Caco-2 (cell line): Measurements from ENCODE around the gene GGA1. TPM values are rescaled to one million over a fixed set of nuclear protein-coding genes. Genes with fewer than 3 reads are reported as not detected.

ENCODE experiments used
- BruUV-seq: library from RNA; stranded (reverse); fragments of 400-500 nt; replicated peaks from 2 replicates; lab custom pipeline; 2021; lab: Mats Ljungman, UMichigan
- CTCF ChIA-PET: fragments of 300-600 bp; sonication (Branson Sonifier 250); formaldehyde crosslinking; loops from one replicate; lab custom pipeline; 2022; ENCODE audit warnings: antibody characterized with exemption; lab: Charles Lee
- POLR2A ChIA-PET: fragments of 300-600 bp; sonication (Branson Sonifier 250); formaldehyde crosslinking; loops from one replicate; lab custom pipeline; 2022; ENCODE audit warnings: antibody characterized with exemption; lab: Charles Lee
- DNase-seq, 2 experiments: peaks; one replicate each; pipeline versions ENCODE4 v3.0.0 to v3.0.0-alpha.2; 2020 to 2022
- H3K27me3 ChIP-seq: replicated peaks from 2 replicates; pipeline ENCODE4 v1.6.0; 2011; ENCODE audit warnings: low read length; ENCODE audit not compliant: control insufficient read depth, insufficient read depth
- H3K36me3 ChIP-seq: 2 replicates; pipeline ENCODE4 v1.5.1; 2011; ENCODE audit warnings: low read length; ENCODE audit not compliant: control insufficient read depth, insufficient read depth
- H3K4me1 ChIP-seq: fragments of 250-450 bp; sonication (Bioruptor Pico); 2 replicates; pipeline ENCODE4 v1.5.1; 2020; ENCODE audit warnings: mild to moderate bottlenecking
- H3K4me3 ChIP-seq: 2 replicates; pipeline ENCODE4 v1.5.1; 2011; ENCODE audit warnings: low read depth, mild to moderate bottlenecking, control low read depth, low read length
- H3K9me3 ChIP-seq: fragments of 250-450 bp; sonication (Bioruptor Pico); 2 replicates; pipeline ENCODE4 v1.5.1; 2020; ENCODE audit warnings: mild to moderate bottlenecking, moderate library complexity
- H3K27ac Mint-ChIP-seq: one replicate; pipeline ENCODE4 v1.8.0; 2022; ENCODE audit warnings: mixed read lengths; ENCODE audit not compliant: unreplicated experiment
- H3K27me3 Mint-ChIP-seq: one replicate; pipeline ENCODE4 v1.8.0; 2022; ENCODE audit warnings: mixed read lengths; ENCODE audit not compliant: insufficient read depth, unreplicated experiment
- H3K36me3 Mint-ChIP-seq: one replicate; pipeline ENCODE4 v1.8.0; 2022; ENCODE audit warnings: mild to moderate bottlenecking, mixed read lengths; ENCODE audit not compliant: insufficient read depth, unreplicated experiment
- H3K4me1 Mint-ChIP-seq: one replicate; pipeline ENCODE4 v1.8.0; 2022; ENCODE audit warnings: low read depth, mixed read lengths; ENCODE audit not compliant: unreplicated experiment
- H3K4me3 Mint-ChIP-seq: one replicate; pipeline ENCODE4 v1.8.0; 2022; ENCODE audit warnings: mild to moderate bottlenecking, moderate library complexity, mixed read lengths; ENCODE audit not compliant: unreplicated experiment
- H3K9me3 Mint-ChIP-seq: one replicate; pipeline ENCODE4 v1.8.0; 2022; ENCODE audit warnings: mixed read lengths; ENCODE audit not compliant: unreplicated experiment
- intact Hi-C: fragments of 100-400 bp; cut with micrococcal nuclease; formaldehyde crosslinking; loops from one replicate; pipeline ENCODE4 v1.10.0; 2022; ENCODE audit not compliant: unreplicated experiment
- total RNA-seq: library from RNA; stranded (reverse); gene quantifications from 2 replicates; pipeline ENCODE4 v1.2.3, GENCODE V29; 2022
- TF ChIP-seq, protein P1 (sequence below), 2 experiments: fragments of 200-600 bp in 1 of 2; IDR thresholded peaks; 1 replicate in 1 of 2; 2 replicates in 1 of 2; pipeline versions ENCODE4 v1.5.1 to v1.8.0; 2011 to 2022; ENCODE audit warnings: antibody characterized with exemption in 1 of 2, control low read depth in 1 of 2, inconsistent platforms in 1 of 2, low read depth in 1 of 2, low read length in 1 of 2, mild to moderate bottlenecking in 1 of 2, moderate library complexity in 1 of 2; ENCODE audit not compliant: insufficient read depth in 1 of 2, severe bottlenecking in 1 of 2, unreplicated experiment in 1 of 2

The GGA1 gene
- total RNA-seq, 1 experiment from 2014 or later = 65.7 TPM

DNA sequence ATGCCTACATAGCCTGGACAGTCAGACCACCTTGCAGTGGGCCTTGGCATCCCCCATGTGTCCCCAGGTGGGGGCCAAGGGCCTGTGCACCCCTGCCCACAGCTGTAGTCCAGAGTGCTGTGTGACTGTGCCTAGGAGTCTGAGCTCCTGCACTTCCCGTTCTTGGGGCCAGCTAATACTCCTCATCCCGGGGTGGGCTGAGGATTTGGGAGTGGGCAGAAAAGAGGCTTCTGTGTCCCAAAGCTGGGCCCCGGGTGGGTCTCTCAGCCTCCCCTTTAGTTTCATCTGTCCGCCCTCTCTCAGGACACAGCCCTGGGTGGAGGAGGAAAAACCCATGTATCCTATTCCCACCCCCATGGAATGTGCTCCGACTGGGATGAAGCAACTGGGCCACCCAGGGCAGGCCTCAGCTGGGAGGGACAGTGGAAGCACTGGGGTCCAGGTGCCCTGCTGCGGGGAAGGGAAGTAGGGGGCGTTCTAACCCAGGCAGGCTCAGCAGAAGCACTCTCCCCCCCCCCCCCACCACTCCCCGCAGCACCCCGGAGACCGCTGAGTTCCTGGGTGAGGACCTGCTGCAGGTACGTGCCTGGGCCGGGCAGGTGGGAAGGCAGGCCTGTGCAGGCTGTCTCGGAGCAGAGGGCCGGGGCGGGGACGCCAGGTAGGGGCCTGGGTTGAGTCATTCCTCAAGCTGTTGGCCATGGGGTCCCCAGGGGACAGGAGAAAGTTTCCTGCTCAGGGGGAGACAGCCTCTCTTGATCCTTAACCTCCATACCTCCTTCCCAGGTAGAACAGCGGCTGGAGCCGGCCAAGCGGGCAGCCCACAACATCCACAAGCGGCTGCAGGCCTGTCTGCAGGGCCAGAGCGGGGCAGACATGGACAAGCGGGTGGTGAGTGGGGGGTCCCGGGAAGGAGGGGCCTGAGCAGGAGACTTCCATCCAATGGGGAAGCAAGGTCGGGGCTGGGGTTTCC lies 32.2 kb downstream of the GGA1 start:
- intact Hi-C loops = loop anchor here (2.0 to 5.0 kb wide), 2 partner anchors 32 to 96 kb away; partner anchors contain the start of gene GGA1
- ChIA-PET POLR2A (no interaction called here), CTCF (interaction anchor here (1.0 kb wide), 1 partner anchor 32 kb away, joined by 3 read pairs; the partner anchor contains the start of gene GGA1)
- peaks cover 13% of the 10 kb centered on the region for H3K4me1 Mint-ChIP-seq
- no peaks in the 10 kb centered on the region for H3K27me3 Mint-ChIP-seq
- peak overlapping the region; percentile 78 for H3K4me3 ChIP-seq
- DNase-seq = no peak
- TF ChIP-seq, protein P1, sequence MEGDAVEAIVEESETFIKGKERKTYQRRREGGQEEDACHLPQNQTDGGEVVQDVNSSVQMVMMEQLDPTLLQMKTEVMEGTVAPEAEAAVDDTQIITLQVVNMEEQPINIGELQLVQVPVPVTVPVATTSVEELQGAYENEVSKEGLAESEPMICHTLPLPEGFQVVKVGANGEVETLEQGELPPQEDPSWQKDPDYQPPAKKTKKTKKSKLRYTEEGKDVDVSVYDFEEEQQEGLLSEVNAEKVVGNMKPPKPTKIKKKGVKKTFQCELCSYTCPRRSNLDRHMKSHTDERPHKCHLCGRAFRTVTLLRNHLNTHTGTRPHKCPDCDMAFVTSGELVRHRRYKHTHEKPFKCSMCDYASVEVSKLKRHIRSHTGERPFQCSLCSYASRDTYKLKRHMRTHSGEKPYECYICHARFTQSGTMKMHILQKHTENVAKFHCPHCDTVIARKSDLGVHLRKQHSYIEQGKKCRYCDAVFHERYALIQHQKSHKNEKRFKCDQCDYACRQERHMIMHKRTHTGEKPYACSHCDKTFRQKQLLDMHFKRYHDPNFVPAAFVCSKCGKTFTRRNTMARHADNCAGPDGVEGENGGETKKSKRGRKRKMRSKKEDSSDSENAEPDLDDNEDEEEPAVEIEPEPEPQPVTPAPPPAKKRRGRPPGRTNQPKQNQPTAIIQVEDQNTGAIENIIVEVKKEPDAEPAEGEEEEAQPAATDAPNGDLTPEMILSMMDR (IDR thresholded peaks at IDR 0.05; ENCODE audit: insufficient read depth in 1 of 2, low read depth in 1 of 2, low read length in 1 of 2, severe bottlenecking in 1 of 2, unreplicated experiment in 1 of 2) = no peak
- peak overlapping the region; percentile 75 for H3K4me3 Mint-ChIP-seq
- no peaks in the 10 kb centered on the region; the same call in none of the 2 replicates for H3K36me3 ChIP-seq
- H3K9me3 Mint-ChIP-seq = no peaks in the 10 kb centered on the region
- no peaks in the 10 kb centered on the region for H3K27me3 ChIP-seq
- H3K4me1 ChIP-seq = peaks cover 26% of the 10 kb centered on the region
- peak overlapping the region; percentile 42 for H3K27ac Mint-ChIP-seq
- H3K9me3 ChIP-seq = no peaks in the 10 kb centered on the region
- BruUV-seq = no TSS peak
- H3K36me3 Mint-ChIP-seq = peaks cover 15% of the 10 kb centered on the region

DNA sequence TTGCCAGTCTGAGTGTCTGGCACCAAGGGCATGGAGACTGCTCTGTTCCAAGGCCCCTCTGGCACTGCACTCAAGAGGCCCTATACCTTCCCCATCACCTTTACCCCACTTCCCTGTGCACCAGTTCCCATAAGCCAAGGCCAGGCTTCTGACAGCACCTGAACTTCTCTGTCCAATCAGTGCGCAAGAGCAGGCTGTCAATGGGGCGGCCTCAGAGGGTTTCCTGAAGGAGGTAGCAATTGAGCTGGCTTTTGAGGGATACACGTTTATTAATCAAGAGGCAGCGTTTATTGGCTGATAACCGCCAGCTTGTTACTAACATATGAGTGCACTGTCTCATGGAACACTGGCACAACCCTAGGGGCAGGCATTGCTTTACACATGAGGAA lies 32.9 kb downstream of the GGA1 start:
- Mint-ChIP-seq H3K27me3 (no peaks in the 10 kb centered on the region), H3K9me3 (no peaks in the 10 kb centered on the region), H3K4me1 (peaks cover 13% of the 10 kb centered on the region), H3K4me3 (no peak overlapping the region), H3K36me3 (peaks cover 15% of the 10 kb centered on the region), H3K27ac (no peak overlapping the region)
- Histone ChIP-seq H3K9me3 (no peaks in the 10 kb centered on the region), H3K4me1 (peaks cover 26% of the 10 kb centered on the region), H3K4me3 (no peak overlapping the region), H3K27me3 (no peaks in the 10 kb centered on the region), H3K36me3 (no peaks in the 10 kb centered on the region; the same call in none of the 2 replicates)
- intact Hi-C loops = loop anchor here (2.0 to 5.0 kb wide), 2 partner anchors 33 to 96 kb away; partner anchors contain the start of gene GGA1
- TF ChIP-seq, protein P1 (IDR thresholded peaks at IDR 0.05; ENCODE audit: insufficient read depth in 1 of 2, low read depth in 1 of 2, low read length in 1 of 2, severe bottlenecking in 1 of 2, unreplicated experiment in 1 of 2) = no peak
- no peak for DNase-seq
- ChIA-PET CTCF (interaction anchor here (1.2 to 4.0 kb wide), 3 partner anchors 17 to 74 kb away, joined by 3 to 66 read pairs (median 43); partner anchors contain the start of gene PDXP), POLR2A (no interaction called here)
- no TSS peak for BruUV-seq

DNA sequence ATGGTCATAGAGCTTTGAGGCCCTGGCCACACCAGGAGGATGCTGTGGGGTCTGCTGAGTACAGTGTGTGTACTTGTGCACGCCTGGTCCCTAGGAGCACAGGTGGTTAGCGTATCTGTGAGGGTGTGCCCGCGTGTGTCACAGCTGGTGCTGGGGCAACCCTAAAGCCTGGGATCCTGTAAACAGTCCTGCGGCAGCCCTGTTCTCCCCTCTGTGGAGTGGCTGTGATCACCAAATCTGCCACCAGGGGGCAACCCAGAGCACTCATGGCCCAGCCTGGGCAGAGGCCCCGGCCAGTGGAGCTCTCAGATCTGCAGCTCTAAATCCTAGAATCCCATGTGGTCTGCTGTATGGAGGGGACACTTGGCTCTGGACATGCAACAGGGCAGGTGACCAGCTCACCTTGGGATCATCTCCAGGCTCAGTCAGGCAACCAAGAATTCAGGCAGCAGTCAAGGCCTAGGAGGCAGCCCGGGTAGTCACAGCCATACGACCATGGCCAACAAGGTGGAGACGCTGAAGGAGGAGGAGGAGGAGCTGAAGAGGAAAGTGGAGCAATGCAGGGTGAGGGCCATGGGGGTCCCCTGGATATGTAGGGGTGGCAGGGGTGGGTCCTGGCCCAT lies 34.7 kb downstream of the GGA1 start:
- H3K27me3 ChIP-seq = no peaks in the 10 kb centered on the region
- no peaks in the 10 kb centered on the region for H3K9me3 Mint-ChIP-seq
- intact Hi-C loops = loop anchor here (1.0 to 5.0 kb wide), 5 partner anchors 15 to 148 kb away; partner anchors contain the start of gene PDXP
- no peak overlapping the region for H3K4me3 ChIP-seq
- no peak overlapping the region for H3K4me3 Mint-ChIP-seq
- ChIA-PET CTCF (interaction anchor here (0.5 to 4.0 kb wide), 28 partner anchors 9 to 160 kb away, joined by 3 to 66 read pairs (median 6); partner anchors contain the start of genes GGA1, NOL12, PDXP and TRIOBP), POLR2A (interaction anchor here (0.6 to 1.3 kb wide), 4 partner anchors 15 to 262 kb away, joined by 3 to 7 read pairs (median 5); partner anchors contain the start of gene PDXP)
- H3K27ac Mint-ChIP-seq = no peak overlapping the region
- no TSS peak for BruUV-seq
- H3K27me3 Mint-ChIP-seq = no peaks in the 10 kb centered on the region
- peak; percentile 69 to 90 for DNase-seq
- no peaks in the 10 kb centered on the region for H3K9me3 ChIP-seq
- peaks cover 17% of the 10 kb centered on the region for H3K36me3 Mint-ChIP-seq
- H3K4me1 Mint-ChIP-seq = peaks cover 13% of the 10 kb centered on the region
- peaks cover 21% of the 10 kb centered on the region for H3K4me1 ChIP-seq
- no peaks in the 10 kb centered on the region; the same call in none of the 2 replicates for H3K36me3 ChIP-seq
- TF ChIP-seq, protein P1 (IDR thresholded peaks at IDR 0.05; ENCODE audit: insufficient read depth in 1 of 2, low read depth in 1 of 2, low read length in 1 of 2, severe bottlenecking in 1 of 2, unreplicated experiment in 1 of 2) = peak; percentile 83 to 85
